Measurements from ENCODE around the gene SCYGR1. TPM values are rescaled to one million over a fixed set of nuclear protein-coding genes. Genes with fewer than 3 reads are reported as not detected.
"Not testable (repeated sequence)": the region's sequence is repeated elsewhere in the genome, so short reads cannot be mapped to it uniquely, and the experiment has no call there.

Gene SCYGR1
- total RNA-seq, 1 donor from 2014 or later, result not detected

- DNase-seq (ENCODE audit: low read depth), result peak; percentile 89
Observed at GRCh38 chr2:227402959-227403358, 15.2 kb upstream of the SCYGR1 start.

- no peak for DNase-seq (ENCODE audit: low read depth)
Observed at GRCh38 chr2:227402321-227402720, 14.6 kb upstream of the SCYGR1 start.

DNA sequence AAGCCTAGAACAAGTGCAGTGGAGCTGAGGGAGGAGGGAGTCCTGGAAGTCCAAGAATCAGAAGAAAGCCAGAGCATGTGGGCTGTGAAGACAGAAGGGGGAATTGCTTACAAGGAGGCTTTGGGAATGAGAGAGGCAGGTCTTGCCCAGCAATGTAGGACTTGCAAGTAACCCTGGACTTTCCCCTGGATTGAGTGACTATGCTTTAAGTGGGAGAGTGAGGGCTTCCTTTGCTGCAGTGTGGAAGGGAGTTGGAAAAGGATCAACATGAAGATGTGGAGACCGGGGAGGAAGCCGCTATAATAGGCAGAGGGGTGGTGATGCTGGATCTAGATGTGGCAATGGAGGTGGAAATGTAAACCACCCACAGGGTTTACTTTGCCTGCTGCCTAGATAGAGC is 13.8 kb upstream of the SCYGR1 start:
- no peak for DNase-seq (ENCODE audit: low read depth)

GRCh38 chr2:227398684-227399670 is 11.2 kb upstream of the SCYGR1 start:
- no peak for DNase-seq (ENCODE audit: low read depth)

DNA sequence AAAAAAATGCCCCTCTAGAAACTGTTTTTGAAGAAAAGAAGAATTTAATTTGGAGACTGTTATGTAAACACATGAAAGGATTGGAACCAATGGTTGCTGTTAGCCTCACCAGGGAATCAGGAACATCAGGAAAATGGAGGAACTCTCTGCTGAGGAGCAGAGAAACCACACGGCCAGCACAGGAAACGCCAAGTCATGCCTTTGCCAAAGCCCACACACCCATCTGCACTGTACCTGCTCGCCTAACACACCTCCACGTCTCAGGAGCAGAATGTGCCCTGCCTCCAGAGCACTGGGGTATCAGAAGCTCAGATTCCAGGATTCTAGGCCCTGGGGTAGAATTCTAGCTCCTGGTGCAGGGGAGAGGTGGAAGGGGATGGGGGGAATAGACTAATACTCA is 9.8 kb upstream of the SCYGR1 start:
- no peak for DNase-seq (ENCODE audit: low read depth)

GRCh38 chr2:227395556-227395955 is 7.8 kb upstream of the SCYGR1 start:
- peak; percentile 58 for DNase-seq (ENCODE audit: low read depth)

GRCh38 chr2:227394401-227394800 is 6.7 kb upstream of the SCYGR1 start:
- no peak for DNase-seq (ENCODE audit: low read depth)

DNA sequence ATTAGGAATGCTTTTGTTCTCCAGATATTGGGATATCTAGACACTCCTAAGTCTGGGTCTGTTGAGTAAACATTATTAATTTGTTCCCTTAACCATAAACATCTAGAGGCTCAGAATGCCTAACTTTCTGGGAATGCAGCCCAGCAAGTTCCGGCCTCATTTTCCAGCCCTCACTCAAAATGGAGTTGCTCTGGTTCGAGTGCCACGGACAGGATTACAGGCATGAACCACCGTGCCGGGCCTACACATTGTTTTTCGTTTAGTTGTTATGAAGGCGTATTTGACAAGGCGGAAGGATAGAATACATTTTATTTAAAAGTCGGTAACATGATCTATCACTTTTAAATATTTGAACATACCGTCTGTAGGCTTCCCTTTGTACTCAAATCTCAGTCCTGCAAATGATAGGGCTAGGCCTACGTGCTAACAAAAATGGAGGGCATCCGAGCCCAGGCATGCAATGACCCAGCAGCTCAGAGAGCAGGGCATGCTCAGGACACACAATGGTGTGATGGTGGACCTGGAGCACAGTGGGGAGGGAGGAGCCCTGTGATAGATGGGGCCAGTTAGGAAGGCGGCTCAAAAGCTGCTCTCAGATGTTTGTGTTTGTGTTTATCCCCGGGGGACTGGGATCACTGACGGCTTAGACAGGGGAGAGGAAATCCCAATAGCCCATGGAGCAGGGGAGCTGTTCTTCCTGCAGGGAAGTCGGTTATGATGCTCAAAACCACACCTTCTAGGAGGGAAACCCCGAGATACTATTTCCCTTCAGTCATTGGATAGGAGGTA is 2.9 kb upstream of the SCYGR1 start:
- DNase-seq (ENCODE audit: low read depth), result no peak

DNA sequence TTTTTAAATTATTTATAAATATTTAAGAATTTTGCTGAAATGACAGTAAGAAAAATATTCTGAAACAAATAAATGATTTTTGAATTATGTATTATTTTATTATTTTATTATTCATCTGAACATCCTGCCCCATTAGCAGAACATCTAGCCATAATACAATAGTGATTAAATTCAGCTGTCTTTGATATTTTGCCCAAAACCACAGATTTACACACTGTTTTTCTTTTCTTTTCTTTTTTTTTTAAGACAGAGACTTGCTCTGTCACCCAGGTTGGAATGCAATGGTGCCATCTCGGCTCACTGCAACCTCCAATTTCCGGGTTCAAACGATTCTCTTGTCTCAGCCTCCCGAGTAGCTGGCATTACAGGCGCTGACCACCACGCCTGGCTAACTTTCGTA is 1.9 kb upstream of the SCYGR1 start:
- DNase-seq (ENCODE audit: low read depth), result no peak

GRCh38 chr2:227389231-227389630 is 1.5 kb upstream of the SCYGR1 start:
- no peak for DNase-seq (ENCODE audit: low read depth)

GRCh38 chr2:227388537-227389011 is 825 bp upstream of the SCYGR1 start:
- peak; percentile 40 for DNase-seq (ENCODE audit: low read depth)

GRCh38 chr2:227386630-227387029 is 1.1 kb downstream of the SCYGR1 start:
- DNase-seq (ENCODE audit: low read depth), result no peak

DNA sequence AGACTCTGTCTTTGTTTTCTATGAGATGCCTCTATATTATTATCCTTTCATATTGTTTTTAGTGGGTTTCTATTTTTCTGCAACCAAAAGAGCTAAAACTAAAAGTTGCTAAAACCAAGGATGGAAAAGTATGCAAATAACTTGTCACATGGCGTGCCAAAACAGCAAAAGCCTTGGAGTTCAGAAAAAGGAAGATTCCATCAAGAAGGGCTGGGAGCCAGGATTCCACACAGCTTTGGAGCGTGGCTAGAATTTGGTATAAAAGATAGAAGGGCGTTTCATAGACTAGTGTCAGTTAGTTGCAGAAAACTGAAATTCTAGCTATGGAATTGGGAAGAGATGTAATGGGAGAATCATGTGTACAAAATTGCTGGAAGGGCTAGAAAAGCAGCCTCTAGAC is 4.1 kb downstream of the SCYGR1 start:
- no peak for DNase-seq (ENCODE audit: low read depth)

- not testable (repeated sequence) for DNase-seq (ENCODE audit: low read depth)
Observed at GRCh38 chr2:227382241-227382835, 5.4 kb downstream of the SCYGR1 start.

- DNase-seq (ENCODE audit: low read depth), result no peak
Observed at GRCh38 chr2:227379095-227379494, 8.7 kb downstream of the SCYGR1 start, which contains the start of gene TM4SF20. TSS of gene TM4SF20 (minus strand) at chr2:227379306. CDS start at chr2:227379268, 38 bp downstream.

DNA sequence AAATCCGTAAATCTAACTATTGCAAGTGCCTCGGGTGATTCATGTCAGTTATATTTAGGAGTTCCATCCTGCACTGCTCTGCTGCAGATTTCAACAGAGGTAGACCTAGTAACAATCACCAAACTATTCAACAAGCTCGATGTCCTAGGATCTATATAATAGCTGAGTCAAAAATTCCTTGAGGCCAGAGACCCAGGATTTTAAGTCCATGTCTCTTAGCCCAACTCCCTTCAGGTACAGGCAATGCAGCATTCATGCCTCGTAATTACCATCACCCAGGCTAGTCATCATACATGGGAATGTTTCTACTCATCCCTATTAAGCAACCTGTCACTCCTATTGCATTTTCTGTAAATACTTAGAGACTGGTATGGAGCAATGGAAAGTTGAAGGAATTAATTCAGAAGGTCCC is 9.4 kb downstream of the SCYGR1 start:
- no peak for DNase-seq (ENCODE audit: low read depth)

GRCh38 chr2:227377467-227378351 is 10.0 kb downstream of the SCYGR1 start:
- no peak for DNase-seq (ENCODE audit: low read depth)

- no peak for DNase-seq (ENCODE audit: low read depth)
Observed at GRCh38 chr2:227376656-227377396, 10.9 kb downstream of the SCYGR1 start.

DNA sequence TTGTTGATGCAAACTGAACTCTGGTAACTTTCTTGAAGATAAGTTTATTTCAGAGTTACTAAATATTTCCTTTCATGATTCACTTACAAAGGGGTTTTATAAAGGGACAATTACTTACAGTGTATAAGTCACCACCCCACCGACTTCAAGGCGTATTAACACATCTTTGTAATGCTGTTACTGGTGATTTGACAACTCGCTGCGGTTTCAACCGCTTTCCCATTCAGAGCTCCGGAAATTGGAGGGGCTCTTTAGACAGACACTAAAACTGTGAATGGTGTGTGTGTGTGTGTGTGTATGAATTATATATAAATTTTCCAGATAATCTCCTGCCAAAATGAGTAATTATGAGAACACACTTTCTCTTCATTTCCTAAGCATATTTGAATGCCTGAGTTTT is 13.6 kb downstream of the SCYGR1 start:
- no peak for DNase-seq (ENCODE audit: low read depth)

DNA sequence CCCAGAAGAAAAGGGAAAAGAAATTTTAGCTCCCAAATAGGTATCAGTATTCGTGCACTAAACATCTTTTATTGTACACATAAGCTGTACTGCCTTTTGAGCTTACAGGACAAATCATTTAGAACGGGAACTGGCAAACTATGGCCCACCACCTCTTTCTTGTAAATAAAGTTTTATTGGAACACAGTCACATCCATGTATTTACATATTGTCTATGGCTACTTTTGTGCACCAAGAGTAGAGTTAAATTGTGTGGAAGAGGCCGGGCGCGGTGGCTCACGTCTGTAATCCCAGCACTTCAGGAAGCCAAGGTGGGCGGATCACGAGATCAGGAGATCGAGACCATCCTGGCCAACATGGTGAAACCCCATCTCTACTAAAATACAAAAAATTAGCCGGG is 14.4 kb downstream of the SCYGR1 start:
- DNase-seq (ENCODE audit: low read depth), result no peak

All from renal cortical epithelial cell (primary cell).